KMS-11 (cell line): ENCODE measurements around the gene ARHGAP8.

Experiments
- H2AFZ ChIP-seq: fragments of 200-600 bp; sonication (generic); 2 replicates; pipeline ENCODE4 v1.6.1; 2016; ENCODE audit warnings: antibody characterized with exemption, mixed run types, low read depth
- H3K27ac ChIP-seq: fragments of 200-600 bp; sonication (generic); 2 replicates; pipeline ENCODE4 v1.6.1; 2016; ENCODE audit warnings: mild to moderate bottlenecking, mixed run types
- H3K27me3 ChIP-seq: fragments of 200-600 bp; sonication (generic); 2 replicates; pipeline ENCODE4 v1.6.1; 2017; ENCODE audit warnings: mild to moderate bottlenecking, low read depth, mixed run types, moderate library complexity; ENCODE audit not compliant: insufficient read depth
- H3K36me3 ChIP-seq: fragments of 200-600 bp; sonication (generic); 2 replicates; pipeline ENCODE4 v1.6.1; 2017; ENCODE audit warnings: mild to moderate bottlenecking, mixed run types; ENCODE audit not compliant: insufficient read depth
- H3K4me1 ChIP-seq: fragments of 200-600 bp; sonication (generic); 2 replicates; pipeline ENCODE4 v1.6.1; 2016; ENCODE audit warnings: mild to moderate bottlenecking, low read depth, mixed run types; ENCODE audit not compliant: poor library complexity, severe bottlenecking
- H3K4me2 ChIP-seq: fragments of 200-600 bp; sonication (generic); 2 replicates; pipeline ENCODE4 v1.7.0; 2016; ENCODE audit warnings: mild to moderate bottlenecking, mixed run types
- H3K4me3 ChIP-seq: fragments of 200-600 bp; sonication (generic); IDR thresholded peaks from 2 replicates; pipeline ENCODE4 v1.6.1; 2017; ENCODE audit warnings: low read depth, low read length, mixed read lengths; ENCODE audit not compliant: insufficient read depth
- H3K79me2 ChIP-seq: fragments of 200-600 bp; sonication (generic); 2 replicates; pipeline ENCODE4 v1.6.1; 2016; ENCODE audit warnings: low read depth, mixed run types; ENCODE audit not compliant: insufficient read depth
- H3K9ac ChIP-seq: fragments of 200-600 bp; sonication (generic); 2 replicates; pipeline ENCODE4 v1.6.1; 2016; ENCODE audit warnings: mild to moderate bottlenecking, mixed run types
- H4K20me1 ChIP-seq: fragments of 200-600 bp; sonication (generic); 2 replicates; pipeline ENCODE4 v1.6.1; 2016; ENCODE audit warnings: mild to moderate bottlenecking, mixed run types; ENCODE audit not compliant: insufficient read depth
- CTCF ChIP-seq: fragments of 200-600 bp; sonication (generic); conservative IDR thresholded peaks from 2 replicates; pipeline ENCODE4 v1.6.1; 2017; ENCODE audit warnings: low read depth, mild to moderate bottlenecking, antibody characterized with exemption, low read length, moderate library complexity, mixed read lengths

ARHGAP8 gene

GRCh38 chr22:44807915-44808690, 55.7 kb downstream of the ARHGAP8 start:
- no peak overlapping the region for H3K4me3 ChIP-seq
- no peak overlapping the region for H3K4me2 ChIP-seq
- H3K79me2 ChIP-seq: no peaks in the 10 kb centered on the region
- no peak overlapping the region for H3K27ac ChIP-seq
- H3K9ac ChIP-seq: no peak overlapping the region
- no peak overlapping the region for H2AFZ ChIP-seq
- no peak for TF ChIP-seq CTCF
- peaks cover 14% of the 10 kb centered on the region; the same call in 1 of the 2 replicates for H3K27me3 ChIP-seq
- no peaks in the 10 kb centered on the region for H3K4me1 ChIP-seq
- H4K20me1 ChIP-seq: no peaks in the 10 kb centered on the region
- no peaks in the 10 kb centered on the region for H3K36me3 ChIP-seq

- Histone ChIP-seq H3K27me3 (peaks cover 11% of the 10 kb centered on the region; the same call in 1 of the 2 replicates), H3K27ac (no peak overlapping the region), H3K9ac (no peak overlapping the region), H3K4me3 (no peak overlapping the region), H3K79me2 (no peaks in the 10 kb centered on the region), H3K4me2 (no peak overlapping the region), H4K20me1 (no peaks in the 10 kb centered on the region), H3K36me3 (no peaks in the 10 kb centered on the region), H2AFZ (no peak overlapping the region), H3K4me1 (no peaks in the 10 kb centered on the region)
- TF ChIP-seq CTCF: no peak
These were observed 57.1 kb downstream of the ARHGAP8 start for GRCh38 chr22:44809456-44809855.

- Histone ChIP-seq H3K79me2 (no peaks in the 10 kb centered on the region), H3K4me3 (no peak overlapping the region), H4K20me1 (no peaks in the 10 kb centered on the region), H3K27ac (no peak overlapping the region), H3K9ac (no peak overlapping the region), H3K4me2 (no peak overlapping the region), H3K27me3 (peaks cover 5% of the 10 kb centered on the region; the same call in 1 of the 2 replicates), H3K4me1 (no peaks in the 10 kb centered on the region), H3K36me3 (no peaks in the 10 kb centered on the region), H2AFZ (no peak overlapping the region)
- no peak for TF ChIP-seq CTCF
These were observed 58.8 kb downstream of the ARHGAP8 start for GRCh38 chr22:44811141-44811540.

GRCh38 chr22:44813416-44813815, 61.0 kb downstream of the ARHGAP8 start:
- Histone ChIP-seq H3K79me2 (no peaks in the 10 kb centered on the region), H3K4me3 (no peak overlapping the region), H2AFZ (no peak overlapping the region), H3K36me3 (no peaks in the 10 kb centered on the region), H3K27ac (no peak overlapping the region), H3K9ac (no peak overlapping the region), H3K27me3 (peaks cover 5% of the 10 kb centered on the region; the same call in 1 of the 2 replicates), H3K4me2 (no peak overlapping the region), H3K4me1 (no peaks in the 10 kb centered on the region), H4K20me1 (no peaks in the 10 kb centered on the region)
- no peak for TF ChIP-seq CTCF
